GM12873 (cell line): ENCODE results near the gene DDX20.

Experiments
- TF ChIP-seq, protein P1 (sequence below): IDR thresholded peaks from 2 replicates; pipeline ENCODE4 v1.5.1; 2012; ENCODE audit warnings: low read depth, mild to moderate bottlenecking, moderate library complexity, low read length, control low read depth; ENCODE audit not compliant: insufficient read depth; ENCODE audit errors: missing control alignments

Gene DDX20

DNA sequence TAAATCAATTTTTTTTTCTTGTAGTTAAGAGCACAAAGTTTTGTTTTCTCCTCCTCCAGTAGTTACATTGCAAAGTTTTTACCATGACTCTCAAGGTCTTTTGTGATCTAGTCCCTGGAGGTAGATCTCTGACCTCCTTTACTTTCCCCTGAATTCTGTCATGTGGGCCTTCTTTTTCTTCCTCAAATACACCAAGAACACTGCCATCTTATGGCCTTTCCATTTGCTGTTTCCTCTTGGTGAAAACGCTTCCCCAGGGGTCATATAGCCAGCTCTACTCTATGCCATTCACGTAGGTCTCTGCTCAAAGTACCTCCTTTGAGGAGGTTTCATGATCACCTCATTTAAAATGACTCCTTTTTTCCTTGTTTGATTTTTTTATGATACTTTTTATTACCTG, 2.7 kb downstream of the DDX20 start:
- TF ChIP-seq, protein P1, sequence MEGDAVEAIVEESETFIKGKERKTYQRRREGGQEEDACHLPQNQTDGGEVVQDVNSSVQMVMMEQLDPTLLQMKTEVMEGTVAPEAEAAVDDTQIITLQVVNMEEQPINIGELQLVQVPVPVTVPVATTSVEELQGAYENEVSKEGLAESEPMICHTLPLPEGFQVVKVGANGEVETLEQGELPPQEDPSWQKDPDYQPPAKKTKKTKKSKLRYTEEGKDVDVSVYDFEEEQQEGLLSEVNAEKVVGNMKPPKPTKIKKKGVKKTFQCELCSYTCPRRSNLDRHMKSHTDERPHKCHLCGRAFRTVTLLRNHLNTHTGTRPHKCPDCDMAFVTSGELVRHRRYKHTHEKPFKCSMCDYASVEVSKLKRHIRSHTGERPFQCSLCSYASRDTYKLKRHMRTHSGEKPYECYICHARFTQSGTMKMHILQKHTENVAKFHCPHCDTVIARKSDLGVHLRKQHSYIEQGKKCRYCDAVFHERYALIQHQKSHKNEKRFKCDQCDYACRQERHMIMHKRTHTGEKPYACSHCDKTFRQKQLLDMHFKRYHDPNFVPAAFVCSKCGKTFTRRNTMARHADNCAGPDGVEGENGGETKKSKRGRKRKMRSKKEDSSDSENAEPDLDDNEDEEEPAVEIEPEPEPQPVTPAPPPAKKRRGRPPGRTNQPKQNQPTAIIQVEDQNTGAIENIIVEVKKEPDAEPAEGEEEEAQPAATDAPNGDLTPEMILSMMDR, result no peak

DNA sequence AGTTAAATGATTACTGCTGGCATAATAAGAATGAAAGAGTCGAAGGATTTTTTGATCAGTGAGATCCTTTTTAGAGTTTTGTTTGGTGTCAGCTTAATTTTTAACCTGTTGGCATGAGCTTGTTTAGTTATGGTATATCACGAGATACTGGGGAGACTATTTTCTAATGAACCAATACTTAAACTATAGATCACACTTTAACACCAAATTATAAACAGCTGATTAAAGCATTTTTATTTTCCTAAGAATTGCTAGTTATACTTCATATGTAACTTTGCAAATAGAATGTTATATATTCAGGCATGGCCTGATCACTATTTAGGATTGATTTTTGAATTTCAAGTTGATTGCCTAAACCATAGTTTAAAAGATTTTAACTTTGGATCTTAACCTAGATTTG, 6.0 kb downstream of the DDX20 start:
- TF ChIP-seq, protein P1, result no peak

- TF ChIP-seq, protein P1, result no peak
These were observed 6.6 kb downstream of the DDX20 start for GRCh38 chr1:111762332-111762731.

- TF ChIP-seq, protein P1, result no peak
These were observed 12.3 kb downstream of the DDX20 start for GRCh38 chr1:111768023-111768422.

DNA sequence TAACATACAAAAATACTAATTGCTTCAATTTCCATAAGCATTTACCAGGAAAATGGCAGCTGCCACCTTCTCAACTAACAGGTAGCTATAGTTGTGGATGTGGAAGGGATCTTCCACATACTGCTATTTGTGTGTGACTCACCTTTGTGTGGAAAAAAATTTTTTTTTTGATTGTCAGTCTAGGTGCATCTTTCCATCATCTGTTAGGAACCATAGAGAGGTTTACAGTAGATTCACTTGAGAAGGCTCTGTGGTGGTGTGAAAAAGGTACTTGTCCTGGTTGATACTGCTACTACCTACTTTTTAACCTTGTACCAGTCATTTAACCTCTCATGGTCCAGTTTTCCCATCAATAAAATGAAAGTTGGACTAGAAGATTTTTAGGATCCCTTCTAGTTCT, 12.9 kb downstream of the DDX20 start:
- TF ChIP-seq, protein P1, result no peak

- TF ChIP-seq, protein P1, result peak; percentile 70
These were observed 13.9 kb downstream of the DDX20 start for GRCh38 chr1:111769517-111770146.

DNA sequence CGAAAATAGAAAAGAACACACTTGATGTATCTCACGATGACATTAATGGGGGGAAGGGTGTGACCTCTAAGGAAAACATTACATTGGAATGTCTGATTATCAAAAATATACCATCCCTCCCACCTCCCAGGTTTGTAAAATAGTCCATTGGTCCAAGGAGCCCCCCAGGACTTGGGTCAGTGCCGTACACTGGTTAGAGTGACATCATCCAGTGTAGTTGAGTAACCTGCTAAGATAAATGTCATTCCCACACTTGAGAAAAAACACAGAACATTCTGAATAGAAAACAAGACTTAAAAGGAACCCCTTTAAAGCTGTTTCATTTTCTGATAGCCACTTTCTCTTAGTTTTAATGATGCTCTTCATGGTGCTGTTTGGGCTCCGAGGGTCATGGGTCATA, 15.2 kb downstream of the DDX20 start:
- TF ChIP-seq, protein P1, result no peak

DNA sequence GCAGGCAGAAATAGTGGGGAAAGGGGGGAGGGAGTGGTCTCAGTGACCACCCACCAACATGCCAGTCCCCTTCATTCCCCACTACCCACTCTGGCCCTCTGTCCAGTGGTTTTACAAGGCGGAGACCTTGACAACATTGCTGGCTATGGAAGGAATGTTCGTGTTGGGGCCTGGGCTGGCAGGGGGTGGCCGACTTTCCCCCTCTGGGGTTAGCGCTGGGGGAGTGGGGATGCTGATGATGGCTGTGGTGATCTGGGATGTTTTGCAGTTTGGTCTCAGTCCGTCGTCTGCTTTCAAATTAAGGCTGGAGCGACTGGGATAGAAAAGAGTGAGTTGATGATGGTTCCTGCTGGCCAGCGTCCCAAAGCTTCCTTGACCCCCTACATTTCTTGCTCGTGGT, 20.3 kb downstream of the DDX20 start:
- TF ChIP-seq, protein P1, result no peak
